C4-2B (cell line): Measurements from ENCODE around the gene TRERF1.

Experiments used
- ZFX ChIP-seq: fragments of 450-650 bp; IDR thresholded peaks from 2 replicates; pipeline ENCODE4 v1.6.1; 2017
- TF ChIP-seq, protein P1 (sequence below): fragments of 450-650 bp; conservative IDR thresholded peaks from 2 replicates; pipeline ENCODE4 v1.5.1; 2017; ENCODE audit warnings: mild to moderate bottlenecking

DNA sequence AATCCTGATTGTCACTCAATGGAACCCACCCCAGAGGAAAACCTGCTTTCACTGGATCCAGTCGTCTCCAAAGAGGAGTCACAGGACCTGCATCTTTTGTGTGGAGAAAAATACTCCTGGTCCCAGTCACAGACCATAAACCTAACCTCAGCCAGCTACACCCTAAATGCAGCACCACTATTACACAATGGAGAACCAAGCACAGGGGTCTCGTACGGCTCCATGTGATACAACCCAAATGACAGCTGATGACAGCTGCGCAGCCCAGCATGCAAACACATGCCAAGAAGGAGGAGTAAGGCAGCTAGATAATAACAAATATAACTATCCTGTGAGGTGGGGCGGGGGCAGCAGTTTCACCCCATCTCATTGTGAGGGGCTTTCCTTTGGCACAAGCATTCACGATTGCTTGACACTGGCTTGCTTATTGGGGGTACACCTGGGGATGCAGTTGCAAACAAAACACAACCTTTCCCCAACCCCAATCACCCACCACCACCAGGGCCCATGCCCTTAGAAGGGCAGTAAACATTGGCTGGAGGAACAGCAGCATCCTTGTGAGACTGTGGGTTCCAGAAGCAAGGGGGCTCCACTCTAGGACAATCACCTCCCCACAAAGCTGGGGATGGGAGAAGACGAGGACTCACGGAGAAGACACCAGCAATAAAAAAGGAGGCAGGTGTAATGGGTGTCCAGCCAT is 51.5 kb downstream of the TRERF1 start:
- TF ChIP-seq, protein P1, sequence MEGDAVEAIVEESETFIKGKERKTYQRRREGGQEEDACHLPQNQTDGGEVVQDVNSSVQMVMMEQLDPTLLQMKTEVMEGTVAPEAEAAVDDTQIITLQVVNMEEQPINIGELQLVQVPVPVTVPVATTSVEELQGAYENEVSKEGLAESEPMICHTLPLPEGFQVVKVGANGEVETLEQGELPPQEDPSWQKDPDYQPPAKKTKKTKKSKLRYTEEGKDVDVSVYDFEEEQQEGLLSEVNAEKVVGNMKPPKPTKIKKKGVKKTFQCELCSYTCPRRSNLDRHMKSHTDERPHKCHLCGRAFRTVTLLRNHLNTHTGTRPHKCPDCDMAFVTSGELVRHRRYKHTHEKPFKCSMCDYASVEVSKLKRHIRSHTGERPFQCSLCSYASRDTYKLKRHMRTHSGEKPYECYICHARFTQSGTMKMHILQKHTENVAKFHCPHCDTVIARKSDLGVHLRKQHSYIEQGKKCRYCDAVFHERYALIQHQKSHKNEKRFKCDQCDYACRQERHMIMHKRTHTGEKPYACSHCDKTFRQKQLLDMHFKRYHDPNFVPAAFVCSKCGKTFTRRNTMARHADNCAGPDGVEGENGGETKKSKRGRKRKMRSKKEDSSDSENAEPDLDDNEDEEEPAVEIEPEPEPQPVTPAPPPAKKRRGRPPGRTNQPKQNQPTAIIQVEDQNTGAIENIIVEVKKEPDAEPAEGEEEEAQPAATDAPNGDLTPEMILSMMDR, result no peak
- TF ChIP-seq ZFX, result no peak
